H1 (cell line): ENCODE measurements around the gene POU6F2. TPM values are rescaled to one million over a fixed set of nuclear protein-coding genes. Genes with fewer than 3 reads are reported as not detected.

Source experiments
- CTCF ChIA-PET: fragments of 300-600 bp; sonication (Branson Sonifier 250); formaldehyde crosslinking; loops from one replicate; lab custom pipeline; 2021; ENCODE audit not compliant: partially characterized antibody; lab: Charles Lee
- POLR2A ChIA-PET: fragments of 300-600 bp; sonication (Branson Sonifier 250); formaldehyde crosslinking; loops from one replicate; lab custom pipeline; 2021; ENCODE audit warnings: inconsistent platforms; ENCODE audit not compliant: partially characterized antibody; lab: Charles Lee
- DNase-seq, 2 experiments: peaks; one replicate each; pipeline versions ENCODE4 v3.0.0 to v3.0.0-alpha.2; 2010 to 2022; ENCODE audit warnings: low spot score in 2 of 2, low read depth in 1 of 2, mixed read lengths in 1 of 2
- FAIRE-seq: peaks from 2 replicates; lab custom pipeline; 2011; peaks lifted over from hg19 to GRCh38; lab: Jason Lieb, UNC
- H2AFZ ChIP-seq: 2 replicates; pipeline ENCODE4 v1.8.1; 2012; ENCODE audit warnings: low read length, inconsistent platforms
- H2AK5ac ChIP-seq: 2 replicates; pipeline ENCODE4 v1.6.1; 2013; ENCODE audit warnings: low read depth, low read length
- H2BK120ac ChIP-seq: replicated peaks from 2 replicates; pipeline ENCODE3; 2013; ENCODE audit warnings: low read depth, low read length, inconsistent platforms
- H2BK12ac ChIP-seq: 2 replicates; pipeline ENCODE4 v1.6.1; 2013; ENCODE audit warnings: low read depth, low read length
- H2BK15ac ChIP-seq: 2 replicates; pipeline ENCODE4 v1.6.1; 2013; ENCODE audit warnings: low read length
- H2BK20ac ChIP-seq: 2 replicates; pipeline ENCODE4 v1.6.1; 2013; ENCODE audit warnings: low read length
- H2BK5ac ChIP-seq: 2 replicates; pipeline ENCODE4 v1.6.1; 2013; ENCODE audit warnings: low read depth, low read length
- H3K14ac ChIP-seq: 2 replicates; pipeline ENCODE4 v1.6.1; 2013; ENCODE audit warnings: inconsistent platforms; ENCODE audit not compliant: insufficient read length
- H3K18ac ChIP-seq: 2 replicates; pipeline ENCODE4 v1.6.1; 2013; ENCODE audit warnings: low read length; ENCODE audit errors: extremely low read depth
- H3K23ac ChIP-seq: 2 replicates; pipeline ENCODE4 v1.6.1; 2013; ENCODE audit warnings: inconsistent platforms; ENCODE audit not compliant: insufficient read length
- H3K23me2 ChIP-seq: 2 replicates; pipeline ENCODE4 v1.6.1; 2013; ENCODE audit warnings: low read depth, low read length
- H3K27ac ChIP-seq: 2 replicates; pipeline ENCODE4 v1.6.1; 2011; ENCODE audit warnings: low read depth, low read length, inconsistent platforms
- H3K27me3 ChIP-seq, 4 experiments: replicated peaks in 1 of 4; 1 replicate in 1 of 4; 2 replicates in 3 of 4; pipeline versions ENCODE4 v1.6.1 to v1.8.1; 2011 to 2013; ENCODE audit warnings: low read length in 3 of 4, mild to moderate bottlenecking in 3 of 4, inconsistent platforms in 2 of 4, mixed read lengths in 2 of 4, moderate library complexity in 1 of 4; ENCODE audit not compliant: control insufficient read depth in 3 of 4, insufficient read depth in 3 of 4; ENCODE audit errors: extremely low read depth in 1 of 4
- H3K36me3 ChIP-seq, 4 experiments: 2 replicates each; pipeline versions ENCODE4 v1.6.1 to v1.8.1; 2011 to 2013; ENCODE audit warnings: mild to moderate bottlenecking in 4 of 4, low read length in 3 of 4, moderate library complexity in 2 of 4, control low read depth in 1 of 4, inconsistent platforms in 1 of 4; ENCODE audit not compliant: insufficient read depth in 4 of 4, control insufficient read depth in 2 of 4
- H3K4ac ChIP-seq: replicated peaks from 2 replicates; pipeline ENCODE3; 2013; ENCODE audit warnings: low read length, low read depth, mixed read lengths, inconsistent platforms; ENCODE audit not compliant: insufficient read length
- H3K4me1 ChIP-seq, 4 experiments: replicated peaks in 1 of 4; 1 replicate in 1 of 4; 2 replicates in 3 of 4; pipeline versions ENCODE4 v1.6.1 to v1.8.1; 2011 to 2013; ENCODE audit warnings: low read length in 3 of 4, inconsistent platforms in 2 of 4, mixed read lengths in 1 of 4; ENCODE audit not compliant: insufficient read depth in 4 of 4, control insufficient read depth in 3 of 4
- H3K4me2 ChIP-seq, 2 experiments: 2 replicates each; pipeline versions ENCODE4 v1.6.1 to v1.8.1; 2011 to 2013; ENCODE audit warnings: low read depth in 2 of 2, low read length in 2 of 2, control low read depth in 1 of 2, inconsistent platforms in 1 of 2, mild to moderate bottlenecking in 1 of 2; ENCODE audit not compliant: insufficient read depth in 1 of 2
- H3K4me3 ChIP-seq, 4 experiments: fragments of 200-600, 300-600 bp in 1 of 4; sonication (generic), shearing (Covaris generic), sonication (Bioruptor Twin) in 1 of 4; 2 replicates each; pipeline versions ENCODE4 v1.5.1 to v1.8.1; 2011 to 2016; ENCODE audit warnings: low read length in 4 of 4, low read depth in 3 of 4, control low read depth in 2 of 4, inconsistent platforms in 2 of 4, mild to moderate bottlenecking in 2 of 4, mixed read lengths in 1 of 4, moderate library complexity in 1 of 4; ENCODE audit not compliant: insufficient read depth in 2 of 4; ENCODE audit errors: extremely low read depth in 1 of 4
- H3K56ac ChIP-seq: replicated peaks from 2 replicates; pipeline ENCODE3; 2013; ENCODE audit warnings: low read depth, mild to moderate bottlenecking, mixed read lengths, low read length, inconsistent platforms; ENCODE audit not compliant: insufficient read length
- H3K79me1 ChIP-seq: 2 replicates; pipeline ENCODE4 v1.6.1; 2013; ENCODE audit warnings: low read depth, low read length, control low read depth
- H3K79me2 ChIP-seq, 2 experiments: 2 replicates each; pipeline versions ENCODE4 v1.6.1 to v1.8.1; 2012 to 2013; ENCODE audit warnings: low read length in 2 of 2, mild to moderate bottlenecking in 2 of 2, inconsistent platforms in 1 of 2; ENCODE audit not compliant: insufficient read depth in 2 of 2, control insufficient read depth in 1 of 2
- H3K9ac ChIP-seq, 4 experiments: replicated peaks in 1 of 4; 1 replicate in 1 of 4; 2 replicates in 3 of 4; pipeline versions ENCODE4 v1.6.1 to v1.8.1; 2011 to 2013; ENCODE audit warnings: low read depth in 3 of 4, low read length in 3 of 4, control low read depth in 2 of 4, mild to moderate bottlenecking in 2 of 4, moderate library complexity in 2 of 4, inconsistent platforms in 1 of 4; ENCODE audit errors: extremely low read depth in 1 of 4
- H3K9me3 ChIP-seq, 2 experiments: 2 replicates each; pipeline versions ENCODE4 v1.6.1 to v1.8.1; 2012 to 2013; ENCODE audit warnings: mild to moderate bottlenecking in 2 of 2, moderate library complexity in 2 of 2, control low read depth in 1 of 2, inconsistent platforms in 1 of 2, low read depth in 1 of 2, low read length in 1 of 2, mixed read lengths in 1 of 2; ENCODE audit not compliant: insufficient read depth in 2 of 2
- H4K20me1 ChIP-seq, 2 experiments: replicated peaks in 1 of 2; 2 replicates each; pipeline versions ENCODE3 to v1.8.1; 2011 to 2013; ENCODE audit warnings: inconsistent platforms in 2 of 2, low read length in 2 of 2, mild to moderate bottlenecking in 1 of 2; ENCODE audit not compliant: insufficient read depth in 2 of 2, control insufficient read depth in 1 of 2
- H4K5ac ChIP-seq: 2 replicates; pipeline ENCODE4 v1.6.1; 2013; ENCODE audit warnings: low read length, low read depth, mixed read lengths, inconsistent platforms; ENCODE audit not compliant: insufficient read length
- H4K8ac ChIP-seq: 2 replicates; pipeline ENCODE4 v1.8.0; 2013; ENCODE audit warnings: mild to moderate bottlenecking, moderate library complexity, low read length, inconsistent platforms; ENCODE audit not compliant: insufficient read depth; ENCODE audit errors: extremely low read depth
- H4K91ac ChIP-seq: replicated peaks from 2 replicates; pipeline ENCODE3; 2013; ENCODE audit warnings: low read length, mixed read lengths, inconsistent platforms; ENCODE audit not compliant: insufficient read length
- BRCA1 ChIP-seq: IDR thresholded peaks from 2 replicates; pipeline ENCODE4 v1.6.1; 2012; ENCODE audit warnings: low read depth, low read length, improper control_type of control experiment
- KDM1A ChIP-seq: fragments of 200-600, 300-600 bp; sonication (generic); IDR thresholded peaks from 2 replicates; pipeline ENCODE4 v1.7.1; 2016; ENCODE audit warnings: mild to moderate bottlenecking, low read length, borderline replicate concordance
- KDM4A ChIP-seq: IDR thresholded peaks from one replicate; pipeline ENCODE4 v1.7.1; 2012; ENCODE audit warnings: low read depth, mild to moderate bottlenecking, moderate library complexity, low read length, inconsistent platforms; ENCODE audit not compliant: severe bottlenecking
- SIX5 ChIP-seq: IDR thresholded peaks from 2 replicates; pipeline ENCODE4 v1.6.1; 2011; ENCODE audit warnings: mild to moderate bottlenecking, low read depth, low read length
- WGBS, 2 experiments: shearing (Covaris generic) in 1 of 2; methylation state at CpG; one replicate each; pipeline versions ENCODE4 v1.1.6 to v1.1.7; 2013 to 2015; ENCODE audit warnings: low lambda C conversion rate in 2 of 2, mixed read lengths in 2 of 2, inconsistent platforms in 1 of 2, low coverage in 1 of 2, missing lambda C conversion rate in 1 of 2; ENCODE audit not compliant: insufficient replicate concordance in 2 of 2, insufficient coverage in 1 of 2, insufficient read length in 1 of 2; ENCODE audit errors: extremely low coverage in 1 of 2, missing lambda C conversion rate in 1 of 2; 5-methylcytosine and 5-hydroxymethylcytosine counted together
- polyA plus RNA-seq, 7 experiments: library from polyadenylated mRNA; depleted of rRNA in 3 of 7; stranded (reverse) in 5 of 7; unstranded in 2 of 7; fragments of >200 nt in 5 of 7; fragments of 200-250 nt in 2 of 7; gene quantifications; 1 replicate in 5 of 7; 2 replicates in 1 of 7; 4 replicates in 1 of 7; pipeline versions ENCODE4 v1.2.1 to v1.2.3, GENCODE V29; 2011 to 2013; ENCODE audit warnings: missing spikeins in 2 of 7, mixed read lengths in 2 of 7
- total RNA-seq: library from RNA; stranded (reverse); fragmentation: NEBNext Ultra II Directional; extraction: Animal tissue kit (Norgen Biotek cat#: 25700); gene quantifications from 2 replicates; pipeline ENCODE4 v1.2.1, GENCODE V29; 2021

POU6F2 gene
- total and polyA plus RNA-seq, 2 of the 8 experiments (the other 6 are each of a cell fraction or from before 2014, with no cell fraction given), result 1.1 to 2.0 TPM

DNA sequence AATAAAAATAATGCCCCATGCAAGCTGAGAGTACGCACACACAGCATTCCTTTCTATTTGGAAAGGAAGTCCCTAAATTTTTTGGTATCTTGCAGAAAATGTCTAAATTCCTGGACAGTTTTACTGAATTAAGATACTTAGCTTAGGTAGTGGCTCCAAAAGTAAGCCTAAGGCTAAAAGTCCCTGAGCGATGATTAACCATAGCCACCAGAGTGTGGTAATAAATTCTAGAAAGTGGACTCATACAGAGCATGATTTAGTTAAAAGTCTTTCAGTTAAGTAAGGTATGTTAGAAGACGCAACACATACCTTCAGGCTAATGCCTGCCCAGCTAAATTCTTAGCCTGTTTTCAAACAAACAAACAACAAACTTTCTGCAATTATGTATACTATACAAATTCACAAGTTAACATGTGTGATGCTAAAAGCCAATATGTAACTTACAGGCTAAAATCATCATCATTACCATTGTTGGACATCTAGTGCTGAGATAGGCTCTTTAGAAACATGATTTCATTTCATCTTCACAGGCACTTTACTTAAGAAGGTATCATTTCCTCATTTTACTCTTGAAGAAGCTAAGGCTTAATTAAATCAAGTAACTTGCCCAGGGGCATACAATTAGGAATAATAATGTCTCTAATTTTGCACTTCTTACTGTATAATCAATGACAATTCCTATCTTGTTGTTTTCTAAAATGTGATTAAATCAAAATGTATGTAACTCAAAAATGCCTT is 327.1 kb downstream of the POU6F2 start:
- CTCF ChIA-PET, result interaction anchor here (0.6 to 1.2 kb wide), 2 partner anchors 124 to 195 kb away, joined by 3 to 4 read pairs; no protein-coding TSS in a partner anchor
- 93% methylated on average over 3 of the region's 3 CpGs; no CpG with 5 or more reads in 1 of the 2 experiments for WGBS, 2 experiments
- TF ChIP-seq KDM4A (no peak), BRCA1 (no peak), SIX5 (no peak), KDM1A (no peak)

More for the DNA sequence above, 327.1 kb downstream of the POU6F2 start:
- H3K23me2 ChIP-seq, result no peaks in the 10 kb centered on the region
- H3K4me3 ChIP-seq, result no peak overlapping the region
- no peak overlapping the region for H2AK5ac ChIP-seq
- H3K23ac ChIP-seq, result no peak overlapping the region
- no peak overlapping the region for H3K27ac ChIP-seq
- H3K36me3 ChIP-seq, result no peaks in the 10 kb centered on the region
- H3K14ac ChIP-seq, result no peak overlapping the region
- H2BK5ac ChIP-seq, result no peak overlapping the region
- no peak overlapping the region for H4K5ac ChIP-seq
- H3K27me3 ChIP-seq, result no peaks in the 10 kb centered on the region
- no peak overlapping the region for H3K4ac ChIP-seq
- no peak overlapping the region for H2BK20ac ChIP-seq
- H3K9ac ChIP-seq, result no peak overlapping the region
- H3K9me3 ChIP-seq, result no peaks in the 10 kb centered on the region
- H2BK15ac ChIP-seq, result no peak overlapping the region
- H3K56ac ChIP-seq, result no peak overlapping the region
- POLR2A ChIA-PET, result no interaction called here
- no peak for FAIRE-seq
- no peak overlapping the region for H2BK120ac ChIP-seq
- H4K20me1 ChIP-seq, result peaks cover 0 to 1% of the 10 kb centered on the region in 2 experiments
- no peaks in the 10 kb centered on the region for H3K79me1 ChIP-seq
- no peak overlapping the region for H2AFZ ChIP-seq
- H3K4me1 ChIP-seq, result no peaks in the 10 kb centered on the region
- no peak overlapping the region for H4K8ac ChIP-seq
- no peaks in the 10 kb centered on the region for H3K79me2 ChIP-seq
- no peak overlapping the region for H3K18ac ChIP-seq
- no peak overlapping the region for H3K4me2 ChIP-seq
- H4K91ac ChIP-seq, result no peak overlapping the region
- DNase-seq, result no peak
- H2BK12ac ChIP-seq, result no peak overlapping the region
